Measurements from ENCODE around the gene PRSS53.
A peak's percentile ranks its signal among the peaks of the same experiment; 100 is the strongest.

Gene PRSS53

DNA sequence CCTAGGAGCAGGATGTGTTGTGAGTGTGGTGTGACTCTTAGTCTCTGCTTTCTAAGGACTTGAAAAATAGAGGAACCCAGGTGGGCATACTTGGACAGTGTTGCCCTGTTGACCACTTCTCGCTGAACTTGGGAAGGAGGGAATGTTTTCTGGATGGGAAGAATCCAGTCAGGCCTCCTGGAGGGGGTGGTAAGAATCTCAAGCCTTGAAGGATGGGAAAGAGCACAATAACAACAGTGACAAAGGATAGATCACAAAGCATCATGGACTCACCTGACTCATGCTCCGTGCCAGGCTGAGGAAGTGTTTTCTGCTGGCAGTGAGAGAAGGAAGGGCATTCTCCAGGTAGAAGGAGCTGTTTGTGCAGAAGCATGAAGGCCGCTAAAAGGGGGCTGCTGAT, 37.1 kb upstream of the PRSS53 start:
- Histone ChIP-seq H3F3A (ENCODE audit: low read depth) (no peaks in the 10 kb centered on the region), H2AFZ (ENCODE audit: low read length) (no peak overlapping the region), H3K79me2 (ENCODE audit: insufficient read depth, low read length) (peaks cover 3% of the 10 kb centered on the region; the same call in 1 of the 2 replicates), H3K27me3 (ENCODE audit: insufficient read depth, low read length, poor library complexity, severe bottlenecking) (no peaks in the 10 kb centered on the region), H3K4me3 (ENCODE audit: low read length, poor library complexity, severe bottlenecking) (no peak overlapping the region), H4K20me1 (ENCODE audit: insufficient read depth, low read length, poor library complexity, severe bottlenecking) (no peaks in the 10 kb centered on the region), H3K9me2 (replicated peaks; ENCODE audit: low read depth, low read length) (no peaks in the 10 kb centered on the region), H3K4me2 (ENCODE audit: low read depth, low read length, poor library complexity, severe bottlenecking) (no peak overlapping the region), H3K36me3 (ENCODE audit: insufficient read depth, low read length) (peaks cover 9% of the 10 kb centered on the region; the same call in 1 of the 2 replicates), H3K9me3 (ENCODE audit: insufficient read depth, low read depth, low read length) (no peaks in the 10 kb centered on the region), H3K4me1 (ENCODE audit: insufficient read depth, low read length, poor library complexity, severe bottlenecking) (no peaks in the 10 kb centered on the region), H3K9ac (ENCODE audit: low read depth, low read length, poor library complexity, severe bottlenecking) (no peak overlapping the region)
- TF ChIP-seq, protein P1, sequence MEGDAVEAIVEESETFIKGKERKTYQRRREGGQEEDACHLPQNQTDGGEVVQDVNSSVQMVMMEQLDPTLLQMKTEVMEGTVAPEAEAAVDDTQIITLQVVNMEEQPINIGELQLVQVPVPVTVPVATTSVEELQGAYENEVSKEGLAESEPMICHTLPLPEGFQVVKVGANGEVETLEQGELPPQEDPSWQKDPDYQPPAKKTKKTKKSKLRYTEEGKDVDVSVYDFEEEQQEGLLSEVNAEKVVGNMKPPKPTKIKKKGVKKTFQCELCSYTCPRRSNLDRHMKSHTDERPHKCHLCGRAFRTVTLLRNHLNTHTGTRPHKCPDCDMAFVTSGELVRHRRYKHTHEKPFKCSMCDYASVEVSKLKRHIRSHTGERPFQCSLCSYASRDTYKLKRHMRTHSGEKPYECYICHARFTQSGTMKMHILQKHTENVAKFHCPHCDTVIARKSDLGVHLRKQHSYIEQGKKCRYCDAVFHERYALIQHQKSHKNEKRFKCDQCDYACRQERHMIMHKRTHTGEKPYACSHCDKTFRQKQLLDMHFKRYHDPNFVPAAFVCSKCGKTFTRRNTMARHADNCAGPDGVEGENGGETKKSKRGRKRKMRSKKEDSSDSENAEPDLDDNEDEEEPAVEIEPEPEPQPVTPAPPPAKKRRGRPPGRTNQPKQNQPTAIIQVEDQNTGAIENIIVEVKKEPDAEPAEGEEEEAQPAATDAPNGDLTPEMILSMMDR (conservative IDR thresholded peaks at IDR 0.05; ENCODE audit: low read length) = no peak
- no peak for TF ChIP-seq EZH2phosphoT487 (IDR thresholded peaks at IDR 0.05; ENCODE audit: borderline replicate concordance)

DNA sequence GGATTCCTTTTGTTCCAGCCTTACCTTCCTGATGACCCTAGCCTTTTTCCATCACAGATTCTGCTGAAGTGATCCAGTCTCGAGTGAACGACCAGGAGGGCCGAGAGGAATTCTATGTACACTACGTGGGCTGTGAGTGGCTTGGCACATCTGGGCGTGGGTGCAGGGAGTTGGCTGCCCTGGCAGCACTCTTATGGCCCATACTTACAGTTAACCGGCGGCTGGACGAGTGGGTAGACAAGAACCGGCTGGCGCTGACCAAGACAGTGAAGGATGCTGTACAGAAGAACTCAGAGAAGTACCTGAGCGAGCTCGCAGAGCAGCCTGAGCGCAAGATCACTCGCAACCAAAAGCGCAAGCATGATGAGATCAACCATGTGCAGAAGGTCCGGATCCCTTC, 31.4 kb upstream of the PRSS53 start:
- H3K9me3 ChIP-seq (ENCODE audit: insufficient read depth, low read depth, low read length) = no peaks in the 10 kb centered on the region
- TF ChIP-seq EZH2phosphoT487 (IDR thresholded peaks at IDR 0.05; ENCODE audit: borderline replicate concordance) = no peak
- TF ChIP-seq, protein P1 (conservative IDR thresholded peaks at IDR 0.05; ENCODE audit: low read length) = no peak
- H3K9ac ChIP-seq (ENCODE audit: low read depth, low read length, poor library complexity, severe bottlenecking) = no peak overlapping the region
- no peaks in the 10 kb centered on the region for H3K9me2 ChIP-seq (replicated peaks; ENCODE audit: low read depth, low read length)
- no peak overlapping the region for H3K4me3 ChIP-seq (ENCODE audit: low read length, poor library complexity, severe bottlenecking)
- no peaks in the 10 kb centered on the region for H3F3A ChIP-seq (ENCODE audit: low read depth)
- peaks cover 21% of the 10 kb centered on the region for H4K20me1 ChIP-seq (ENCODE audit: insufficient read depth, low read length, poor library complexity, severe bottlenecking)
- no peak overlapping the region for H3K4me2 ChIP-seq (ENCODE audit: low read depth, low read length, poor library complexity, severe bottlenecking)
- no peaks in the 10 kb centered on the region for H3K27me3 ChIP-seq (ENCODE audit: insufficient read depth, low read length, poor library complexity, severe bottlenecking)
- H3K79me2 ChIP-seq (ENCODE audit: insufficient read depth, low read length) = peaks cover 28% of the 10 kb centered on the region
- no peak overlapping the region for H2AFZ ChIP-seq (ENCODE audit: low read length)
- H3K4me1 ChIP-seq (ENCODE audit: insufficient read depth, low read length, poor library complexity, severe bottlenecking) = peaks cover 7% of the 10 kb centered on the region
- H3K36me3 ChIP-seq (ENCODE audit: insufficient read depth, low read length) = peaks cover 19% of the 10 kb centered on the region; the same call in 1 of the 2 replicates

DNA sequence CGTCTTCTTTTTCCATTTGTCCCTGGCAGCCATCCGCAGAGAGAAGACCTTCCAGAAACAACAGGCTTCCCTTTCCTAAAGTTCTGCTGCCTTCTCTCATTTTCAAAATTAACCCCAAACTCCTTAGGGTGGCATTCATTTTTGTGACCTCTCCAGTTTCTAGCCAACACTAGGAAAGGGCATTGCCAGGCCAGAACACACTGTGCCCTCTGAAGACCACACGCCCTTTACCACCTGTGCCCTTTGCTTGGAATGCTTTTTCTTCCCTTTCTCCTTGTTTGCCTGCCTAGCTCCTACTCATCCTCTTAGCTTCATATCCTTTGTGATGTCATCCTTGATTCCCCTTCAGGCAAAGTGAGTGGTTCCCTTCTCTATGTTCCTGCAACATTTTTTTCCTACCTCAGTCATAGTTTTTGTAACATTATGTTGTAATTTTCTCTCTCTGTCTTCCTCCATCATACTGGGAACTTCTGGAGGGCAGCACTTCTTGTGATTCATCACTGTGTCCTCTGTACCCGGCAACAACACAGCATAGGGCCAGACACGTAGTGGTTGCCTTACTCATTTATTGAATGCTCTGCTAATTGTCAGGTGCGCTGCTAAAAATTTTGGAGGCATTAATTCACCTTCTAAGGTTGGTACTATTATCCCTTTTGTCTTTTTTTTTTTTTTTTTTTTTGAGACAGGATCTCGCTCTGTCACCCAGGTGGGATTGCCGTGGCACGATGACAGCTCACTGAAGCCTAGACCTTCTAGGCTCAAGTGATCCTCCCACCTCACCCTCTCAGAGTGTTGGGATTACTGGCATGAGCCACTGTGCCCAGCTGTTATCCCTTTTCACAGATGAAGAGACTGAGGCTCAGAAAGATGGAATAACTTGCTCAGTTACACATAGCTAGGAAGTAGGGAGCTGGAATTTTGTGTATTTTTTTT, 29.7 kb upstream of the PRSS53 start:
- H3K27me3 ChIP-seq (ENCODE audit: insufficient read depth, low read length, poor library complexity, severe bottlenecking) = no peaks in the 10 kb centered on the region

More for the DNA sequence above, 29.7 kb upstream of the PRSS53 start:
- no peaks in the 10 kb centered on the region for H3K9me2 ChIP-seq (replicated peaks; ENCODE audit: low read depth, low read length)
- no peaks in the 10 kb centered on the region for H3K9me3 ChIP-seq (ENCODE audit: insufficient read depth, low read depth, low read length)
- peaks cover 28% of the 10 kb centered on the region for H3K79me2 ChIP-seq (ENCODE audit: insufficient read depth, low read length)
- TF ChIP-seq, protein P1 (conservative IDR thresholded peaks at IDR 0.05; ENCODE audit: low read length) = no peak
- no peak for TF ChIP-seq EZH2phosphoT487 (IDR thresholded peaks at IDR 0.05; ENCODE audit: borderline replicate concordance)
- peak overlapping the region; percentile 83 for H3K9ac ChIP-seq (ENCODE audit: low read depth, low read length, poor library complexity, severe bottlenecking)
- H2AFZ ChIP-seq (ENCODE audit: low read length) = no peak overlapping the region
- H3K36me3 ChIP-seq (ENCODE audit: insufficient read depth, low read length) = peaks cover 19% of the 10 kb centered on the region; the same call in 1 of the 2 replicates
- peak overlapping the region; percentile 92 for H3K4me3 ChIP-seq (ENCODE audit: low read length, poor library complexity, severe bottlenecking)
- H3F3A ChIP-seq (ENCODE audit: low read depth) = peaks cover 4% of the 10 kb centered on the region; the same call in 1 of the 2 replicates
- peaks cover 7% of the 10 kb centered on the region for H3K4me1 ChIP-seq (ENCODE audit: insufficient read depth, low read length, poor library complexity, severe bottlenecking)
- peak overlapping the region; percentile 94 for H3K4me2 ChIP-seq (ENCODE audit: low read depth, low read length, poor library complexity, severe bottlenecking)
- H4K20me1 ChIP-seq (ENCODE audit: insufficient read depth, low read length, poor library complexity, severe bottlenecking) = peaks cover 21% of the 10 kb centered on the region

Measured in Loucy (cell line).